ENCODE measurements around the gene MAS1. TPM values are rescaled to one million over a fixed set of nuclear protein-coding genes. Genes with fewer than 3 reads are reported as not detected.

Gene MAS1
- total RNA-seq, 1 experiment from 2014 or later, result not detected

DNA sequence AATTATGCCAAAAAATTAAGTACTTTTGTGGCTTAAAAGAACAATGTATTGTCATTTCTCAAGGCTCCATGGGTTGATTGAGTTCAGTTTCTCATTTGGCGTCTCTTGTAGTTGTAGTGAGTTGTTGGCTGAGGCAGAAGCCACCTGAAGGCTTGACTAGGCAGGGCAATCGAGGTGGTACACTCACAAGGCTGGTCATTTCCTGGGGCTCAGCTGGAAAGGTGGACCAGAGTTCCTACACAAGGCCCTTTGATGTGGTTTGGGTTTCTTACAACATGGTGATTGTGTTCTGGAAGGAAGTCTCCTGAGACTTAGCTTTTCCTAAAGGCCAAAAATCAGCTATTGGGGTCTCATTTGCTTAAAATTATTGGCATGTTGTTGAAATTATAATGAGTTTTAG is 22.6 kb downstream of the MAS1 start:
- H3K27me3 Mint-ChIP-seq (ENCODE audit: insufficient read depth, unreplicated experiment), result peaks cover 25% of the 10 kb centered on the region
- no peak overlapping the region for H3K4me3 Mint-ChIP-seq (ENCODE audit: unreplicated experiment)
- TF ChIP-seq, protein P1, sequence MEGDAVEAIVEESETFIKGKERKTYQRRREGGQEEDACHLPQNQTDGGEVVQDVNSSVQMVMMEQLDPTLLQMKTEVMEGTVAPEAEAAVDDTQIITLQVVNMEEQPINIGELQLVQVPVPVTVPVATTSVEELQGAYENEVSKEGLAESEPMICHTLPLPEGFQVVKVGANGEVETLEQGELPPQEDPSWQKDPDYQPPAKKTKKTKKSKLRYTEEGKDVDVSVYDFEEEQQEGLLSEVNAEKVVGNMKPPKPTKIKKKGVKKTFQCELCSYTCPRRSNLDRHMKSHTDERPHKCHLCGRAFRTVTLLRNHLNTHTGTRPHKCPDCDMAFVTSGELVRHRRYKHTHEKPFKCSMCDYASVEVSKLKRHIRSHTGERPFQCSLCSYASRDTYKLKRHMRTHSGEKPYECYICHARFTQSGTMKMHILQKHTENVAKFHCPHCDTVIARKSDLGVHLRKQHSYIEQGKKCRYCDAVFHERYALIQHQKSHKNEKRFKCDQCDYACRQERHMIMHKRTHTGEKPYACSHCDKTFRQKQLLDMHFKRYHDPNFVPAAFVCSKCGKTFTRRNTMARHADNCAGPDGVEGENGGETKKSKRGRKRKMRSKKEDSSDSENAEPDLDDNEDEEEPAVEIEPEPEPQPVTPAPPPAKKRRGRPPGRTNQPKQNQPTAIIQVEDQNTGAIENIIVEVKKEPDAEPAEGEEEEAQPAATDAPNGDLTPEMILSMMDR (IDR thresholded peaks at IDR 0.05; ENCODE audit: insufficient read depth in 1 of 2, low read depth in 1 of 2, low read length in 1 of 2, severe bottlenecking in 1 of 2, unreplicated experiment in 1 of 2), result no peak
- ChIA-PET CTCF (no interaction called here), POLR2A (no interaction called here)
- Histone ChIP-seq H3K36me3 (ENCODE audit: control insufficient read depth, insufficient read depth, low read length) (no peaks in the 10 kb centered on the region), H3K9me3 (no peaks in the 10 kb centered on the region), H3K4me1 (no peaks in the 10 kb centered on the region), H3K4me3 (ENCODE audit: low read depth, low read length) (no peak overlapping the region), H3K27me3 (replicated peaks; ENCODE audit: control insufficient read depth, insufficient read depth, low read length) (no peaks in the 10 kb centered on the region)
- intact Hi-C loops (cut with micrococcal nuclease; ENCODE audit: unreplicated experiment), result no loop called here
- no peaks in the 10 kb centered on the region for H3K36me3 Mint-ChIP-seq (ENCODE audit: insufficient read depth, unreplicated experiment)
- no peak overlapping the region for H3K27ac Mint-ChIP-seq (ENCODE audit: unreplicated experiment)
- H3K4me1 Mint-ChIP-seq (ENCODE audit: low read depth, unreplicated experiment), result no peaks in the 10 kb centered on the region
- H3K9me3 Mint-ChIP-seq (ENCODE audit: unreplicated experiment), result peaks cover 10% of the 10 kb centered on the region
- no TSS peak for BruUV-seq (replicated peaks)
- DNase-seq, result no peak

- no peak for DNase-seq
- Mint-ChIP-seq H3K4me3 (ENCODE audit: unreplicated experiment) (no peak overlapping the region), H3K9me3 (ENCODE audit: unreplicated experiment) (peaks cover 10% of the 10 kb centered on the region), H3K4me1 (ENCODE audit: low read depth, unreplicated experiment) (no peaks in the 10 kb centered on the region), H3K27ac (ENCODE audit: unreplicated experiment) (no peak overlapping the region), H3K36me3 (ENCODE audit: insufficient read depth, unreplicated experiment) (no peaks in the 10 kb centered on the region), H3K27me3 (ENCODE audit: insufficient read depth, unreplicated experiment) (peaks cover 25% of the 10 kb centered on the region)
- intact Hi-C loops (cut with micrococcal nuclease; ENCODE audit: unreplicated experiment), result no loop called here
- TF ChIP-seq, protein P1 (IDR thresholded peaks at IDR 0.05; ENCODE audit: insufficient read depth in 1 of 2, low read depth in 1 of 2, low read length in 1 of 2, severe bottlenecking in 1 of 2, unreplicated experiment in 1 of 2), result no peak
- H3K4me1 ChIP-seq, result no peaks in the 10 kb centered on the region
- no peaks in the 10 kb centered on the region for H3K27me3 ChIP-seq (replicated peaks; ENCODE audit: control insufficient read depth, insufficient read depth, low read length)
- H3K9me3 ChIP-seq, result no peaks in the 10 kb centered on the region
- ChIA-PET CTCF (no interaction called here), POLR2A (no interaction called here)
- H3K36me3 ChIP-seq (ENCODE audit: control insufficient read depth, insufficient read depth, low read length), result no peaks in the 10 kb centered on the region
- no TSS peak for BruUV-seq (replicated peaks)
- H3K4me3 ChIP-seq (ENCODE audit: low read depth, low read length), result no peak overlapping the region
These were observed 23.2 kb downstream of the MAS1 start for GRCh38 chr6:159913862-159914564.

GRCh38 chr6:159914565-159914923 is 23.8 kb downstream of the MAS1 start:
- CTCF ChIA-PET, result no interaction called here
- Histone ChIP-seq H3K4me1 (no peaks in the 10 kb centered on the region), H3K27me3 (replicated peaks; ENCODE audit: control insufficient read depth, insufficient read depth, low read length) (no peaks in the 10 kb centered on the region), H3K36me3 (ENCODE audit: control insufficient read depth, insufficient read depth, low read length) (no peaks in the 10 kb centered on the region), H3K4me3 (ENCODE audit: low read depth, low read length) (no peak overlapping the region), H3K9me3 (no peaks in the 10 kb centered on the region)
- POLR2A ChIA-PET, result no interaction called here
- Mint-ChIP-seq H3K4me3 (ENCODE audit: unreplicated experiment) (no peak overlapping the region), H3K27me3 (ENCODE audit: insufficient read depth, unreplicated experiment) (peaks cover 25% of the 10 kb centered on the region), H3K4me1 (ENCODE audit: low read depth, unreplicated experiment) (no peaks in the 10 kb centered on the region), H3K36me3 (ENCODE audit: insufficient read depth, unreplicated experiment) (no peaks in the 10 kb centered on the region), H3K9me3 (ENCODE audit: unreplicated experiment) (peaks cover 10% of the 10 kb centered on the region), H3K27ac (ENCODE audit: unreplicated experiment) (no peak overlapping the region)
- no peak for DNase-seq
- BruUV-seq (replicated peaks), result no TSS peak
- TF ChIP-seq, protein P1 (IDR thresholded peaks at IDR 0.05; ENCODE audit: insufficient read depth in 1 of 2, low read depth in 1 of 2, low read length in 1 of 2, severe bottlenecking in 1 of 2, unreplicated experiment in 1 of 2), result no peak
- intact Hi-C loops (cut with micrococcal nuclease; ENCODE audit: unreplicated experiment), result no loop called here
